Measurements from ENCODE around the gene GPER1.

Gene GPER1

GRCh38 chr7:1061180-1061579, 26.7 kb upstream of the GPER1 start:
- H3K27ac ChIP-seq (ENCODE audit: low read length), result no peak overlapping the region
- H3K4me1 ChIP-seq (ENCODE audit: control insufficient read depth, insufficient read depth, low read length), result peaks cover 23% of the 10 kb centered on the region
- no peak overlapping the region for H3K9ac ChIP-seq (ENCODE audit: low read length in 2 of 2)
- H3K4me3 ChIP-seq (ENCODE audit: low read length in 2 of 2), result no peak overlapping the region
- no peaks in the 10 kb centered on the region for H3K9me3 ChIP-seq (ENCODE audit: control insufficient read depth in 2 of 2, low read length in 2 of 2)
- no peaks in the 10 kb centered on the region for H3K36me3 ChIP-seq (ENCODE audit: control insufficient read depth in 2 of 2, insufficient read depth in 2 of 2, low read length in 2 of 2)
- peaks cover 0 to 2% of the 10 kb centered on the region in 2 donors for H3K27me3 ChIP-seq (ENCODE audit: control insufficient read depth in 1 of 2, insufficient read depth in 2 of 2, low read length in 2 of 2)

GRCh38 chr7:1062296-1063294, 25.3 kb upstream of the GPER1 start:
- H3K4me1 ChIP-seq (ENCODE audit: control insufficient read depth, insufficient read depth, low read length), result peaks cover 21% of the 10 kb centered on the region
- H3K9ac ChIP-seq (ENCODE audit: low read length in 2 of 2), result no peak overlapping the region
- no peaks in the 10 kb centered on the region for H3K36me3 ChIP-seq (ENCODE audit: control insufficient read depth in 2 of 2, insufficient read depth in 2 of 2, low read length in 2 of 2)
- H3K9me3 ChIP-seq (ENCODE audit: control insufficient read depth in 2 of 2, low read length in 2 of 2), result no peaks in the 10 kb centered on the region
- no peak overlapping the region for H3K4me3 ChIP-seq (ENCODE audit: low read length in 2 of 2)
- H3K27me3 ChIP-seq (ENCODE audit: control insufficient read depth in 1 of 2, insufficient read depth in 2 of 2, low read length in 2 of 2), result peaks cover 0 to 2% of the 10 kb centered on the region in 2 donors
- no peak overlapping the region for H3K27ac ChIP-seq (ENCODE audit: low read length)

- Histone ChIP-seq H3K4me3 (ENCODE audit: low read length in 2 of 2) (no peak overlapping the region), H3K27ac (ENCODE audit: low read length) (no peak overlapping the region), H3K9me3 (ENCODE audit: control insufficient read depth in 2 of 2, low read length in 2 of 2) (no peaks in the 10 kb centered on the region), H3K36me3 (ENCODE audit: control insufficient read depth in 2 of 2, insufficient read depth in 2 of 2, low read length in 2 of 2) (no peaks in the 10 kb centered on the region), H3K9ac (ENCODE audit: low read length in 2 of 2) (no peak overlapping the region), H3K27me3 (ENCODE audit: control insufficient read depth in 1 of 2, insufficient read depth in 2 of 2, low read length in 2 of 2) (peaks cover 0 to 2% of the 10 kb centered on the region in 2 donors), H3K4me1 (ENCODE audit: control insufficient read depth, insufficient read depth, low read length) (peaks cover 21% of the 10 kb centered on the region)
Measured at GRCh38 chr7:1063361-1063760, 24.6 kb upstream of the GPER1 start.

GRCh38 chr7:1064581-1064980, 23.3 kb upstream of the GPER1 start:
- Histone ChIP-seq H3K27me3 (ENCODE audit: control insufficient read depth in 1 of 2, insufficient read depth in 2 of 2, low read length in 2 of 2) (peaks cover 0 to 2% of the 10 kb centered on the region in 2 donors), H3K4me3 (ENCODE audit: low read length in 2 of 2) (no peak overlapping the region), H3K9ac (ENCODE audit: low read length in 2 of 2) (no peak overlapping the region), H3K27ac (ENCODE audit: low read length) (no peak overlapping the region), H3K4me1 (ENCODE audit: control insufficient read depth, insufficient read depth, low read length) (peaks cover 15% of the 10 kb centered on the region), H3K9me3 (ENCODE audit: control insufficient read depth in 2 of 2, low read length in 2 of 2) (no peaks in the 10 kb centered on the region), H3K36me3 (ENCODE audit: control insufficient read depth in 2 of 2, insufficient read depth in 2 of 2, low read length in 2 of 2) (no peaks in the 10 kb centered on the region)

- H3K4me1 ChIP-seq (ENCODE audit: control insufficient read depth, insufficient read depth, low read length), result peaks cover 15% of the 10 kb centered on the region
- H3K36me3 ChIP-seq (ENCODE audit: control insufficient read depth in 2 of 2, insufficient read depth in 2 of 2, low read length in 2 of 2), result no peaks in the 10 kb centered on the region
- H3K27me3 ChIP-seq (ENCODE audit: control insufficient read depth in 1 of 2, insufficient read depth in 2 of 2, low read length in 2 of 2), result peaks cover 0 to 2% of the 10 kb centered on the region in 2 donors
- H3K4me3 ChIP-seq (ENCODE audit: low read length in 2 of 2), result peak overlapping the region; percentile 41 to 70
- no peak overlapping the region for H3K9ac ChIP-seq (ENCODE audit: low read length in 2 of 2)
- H3K9me3 ChIP-seq (ENCODE audit: control insufficient read depth in 2 of 2, low read length in 2 of 2), result no peaks in the 10 kb centered on the region
- H3K27ac ChIP-seq (ENCODE audit: low read length), result no peak overlapping the region
Measured at GRCh38 chr7:1065263-1065584, 22.7 kb upstream of the GPER1 start.

GRCh38 chr7:1065585-1066241, 22.2 kb upstream of the GPER1 start:
- Histone ChIP-seq H3K9ac (ENCODE audit: low read length in 2 of 2) (peak overlapping the region in 1 of 2 donors; percentile 42), H3K4me1 (ENCODE audit: control insufficient read depth, insufficient read depth, low read length) (peaks cover 15% of the 10 kb centered on the region), H3K27me3 (ENCODE audit: control insufficient read depth in 1 of 2, insufficient read depth in 2 of 2, low read length in 2 of 2) (peaks cover 0 to 2% of the 10 kb centered on the region in 2 donors), H3K36me3 (ENCODE audit: control insufficient read depth in 2 of 2, insufficient read depth in 2 of 2, low read length in 2 of 2) (no peaks in the 10 kb centered on the region), H3K9me3 (ENCODE audit: control insufficient read depth in 2 of 2, low read length in 2 of 2) (no peaks in the 10 kb centered on the region), H3K4me3 (ENCODE audit: low read length in 2 of 2) (peak overlapping the region; percentile 41 to 70), H3K27ac (ENCODE audit: low read length) (no peak overlapping the region)

GRCh38 chr7:1066242-1066588, 21.7 kb upstream of the GPER1 start:
- H3K27me3 ChIP-seq (ENCODE audit: control insufficient read depth in 1 of 2, insufficient read depth in 2 of 2, low read length in 2 of 2), result peaks cover 0 to 2% of the 10 kb centered on the region in 2 donors
- peaks cover 15% of the 10 kb centered on the region for H3K4me1 ChIP-seq (ENCODE audit: control insufficient read depth, insufficient read depth, low read length)
- no peaks in the 10 kb centered on the region for H3K9me3 ChIP-seq (ENCODE audit: control insufficient read depth in 2 of 2, low read length in 2 of 2)
- H3K9ac ChIP-seq (ENCODE audit: low read length in 2 of 2), result no peak overlapping the region
- H3K36me3 ChIP-seq (ENCODE audit: control insufficient read depth in 2 of 2, insufficient read depth in 2 of 2, low read length in 2 of 2), result no peaks in the 10 kb centered on the region
- H3K27ac ChIP-seq (ENCODE audit: low read length), result no peak overlapping the region
- H3K4me3 ChIP-seq (ENCODE audit: low read length in 2 of 2), result no peak overlapping the region

- peaks cover 0 to 2% of the 10 kb centered on the region in 2 donors for H3K27me3 ChIP-seq (ENCODE audit: control insufficient read depth in 1 of 2, insufficient read depth in 2 of 2, low read length in 2 of 2)
- H3K9ac ChIP-seq (ENCODE audit: low read length in 2 of 2), result no peak overlapping the region
- H3K4me3 ChIP-seq (ENCODE audit: low read length in 2 of 2), result no peak overlapping the region
- H3K36me3 ChIP-seq (ENCODE audit: control insufficient read depth in 2 of 2, insufficient read depth in 2 of 2, low read length in 2 of 2), result no peaks in the 10 kb centered on the region
- peaks cover 15% of the 10 kb centered on the region for H3K4me1 ChIP-seq (ENCODE audit: control insufficient read depth, insufficient read depth, low read length)
- no peaks in the 10 kb centered on the region for H3K9me3 ChIP-seq (ENCODE audit: control insufficient read depth in 2 of 2, low read length in 2 of 2)
- H3K27ac ChIP-seq (ENCODE audit: low read length), result no peak overlapping the region
Measured at GRCh38 chr7:1068013-1068412, 19.9 kb upstream of the GPER1 start.

GRCh38 chr7:1068619-1069018, 19.3 kb upstream of the GPER1 start:
- peaks cover 15% of the 10 kb centered on the region for H3K4me1 ChIP-seq (ENCODE audit: control insufficient read depth, insufficient read depth, low read length)
- no peak overlapping the region for H3K4me3 ChIP-seq (ENCODE audit: low read length in 2 of 2)
- no peak overlapping the region for H3K9ac ChIP-seq (ENCODE audit: low read length in 2 of 2)
- no peaks in the 10 kb centered on the region for H3K36me3 ChIP-seq (ENCODE audit: control insufficient read depth in 2 of 2, insufficient read depth in 2 of 2, low read length in 2 of 2)
- H3K9me3 ChIP-seq (ENCODE audit: control insufficient read depth in 2 of 2, low read length in 2 of 2), result no peaks in the 10 kb centered on the region
- H3K27ac ChIP-seq (ENCODE audit: low read length), result no peak overlapping the region
- H3K27me3 ChIP-seq (ENCODE audit: control insufficient read depth in 1 of 2, insufficient read depth in 2 of 2, low read length in 2 of 2), result peaks cover 0 to under 1% of the 10 kb centered on the region in 2 donors

- no peaks in the 10 kb centered on the region for H3K27me3 ChIP-seq (ENCODE audit: control insufficient read depth in 1 of 2, insufficient read depth in 2 of 2, low read length in 2 of 2)
Measured at GRCh38 chr7:1070544-1071011, 17.3 kb upstream of the GPER1 start.

More at GRCh38 chr7:1070544-1071011, 17.3 kb upstream of the GPER1 start:
- Histone ChIP-seq H3K4me1 (ENCODE audit: control insufficient read depth, insufficient read depth, low read length) (peaks cover 7% of the 10 kb centered on the region), H3K27ac (ENCODE audit: low read length) (no peak overlapping the region), H3K9me3 (ENCODE audit: control insufficient read depth in 2 of 2, low read length in 2 of 2) (no peaks in the 10 kb centered on the region), H3K9ac (ENCODE audit: low read length in 2 of 2) (no peak overlapping the region), H3K36me3 (ENCODE audit: control insufficient read depth in 2 of 2, insufficient read depth in 2 of 2, low read length in 2 of 2) (no peaks in the 10 kb centered on the region), H3K4me3 (ENCODE audit: low read length in 2 of 2) (no peak overlapping the region)
